GM18907 (cell line): ENCODE measurements around the gene BFSP1.

Experiments used
- ATAC-seq: cut with Tn5 transposase; IDR thresholded peaks from one replicate; pipeline ENCODE4 v1.9.1; 2021; ENCODE audit warnings: mild to moderate bottlenecking, moderate library complexity; ENCODE audit not compliant: unreplicated experiment

The BFSP1 gene

GRCh38 chr20:17468073-17468840, 62.9 kb downstream of the BFSP1 start:
- ATAC-seq = no peak

GRCh38 chr20:17467120-17467655, 64.0 kb downstream of the BFSP1 start:
- ATAC-seq = no peak

- ATAC-seq = no peak
These were observed 64.5 kb downstream of the BFSP1 start for GRCh38 chr20:17466641-17467040.

GRCh38 chr20:17465236-17465635, 65.9 kb downstream of the BFSP1 start:
- no peak for ATAC-seq

GRCh38 chr20:17463711-17464110, 67.5 kb downstream of the BFSP1 start:
- no peak for ATAC-seq

- ATAC-seq = no peak
These were observed 69.2 kb downstream of the BFSP1 start for GRCh38 chr20:17461941-17462340.

GRCh38 chr20:17460119-17460518, 71.1 kb downstream of the BFSP1 start:
- no peak for ATAC-seq

- no peak for ATAC-seq
These were observed 73.5 kb downstream of the BFSP1 start for GRCh38 chr20:17457588-17458190.

- ATAC-seq = no peak
These were observed 74.1 kb downstream of the BFSP1 start for GRCh38 chr20:17457079-17457478.

- ATAC-seq = no peak
These were observed 74.9 kb downstream of the BFSP1 start for GRCh38 chr20:17456279-17456678.

- ATAC-seq = no peak
These were observed 77.6 kb downstream of the BFSP1 start for GRCh38 chr20:17453592-17453991.

- ATAC-seq = no peak
These were observed 78.7 kb downstream of the BFSP1 start for GRCh38 chr20:17452441-17452840.

GRCh38 chr20:17449031-17449430, 82.1 kb downstream of the BFSP1 start:
- ATAC-seq = no peak

- no peak for ATAC-seq
These were observed 83.1 kb downstream of the BFSP1 start for GRCh38 chr20:17448071-17448470.

GRCh38 chr20:17446171-17446570, 85.0 kb downstream of the BFSP1 start:
- no peak for ATAC-seq

- no peak for ATAC-seq
These were observed 85.6 kb downstream of the BFSP1 start for GRCh38 chr20:17445543-17445942.

GRCh38 chr20:17444091-17444490, 87.1 kb downstream of the BFSP1 start:
- ATAC-seq = no peak
